GM12878 (cell line): ENCODE data around the gene TMEM168. TPM values are rescaled to one million over a fixed set of nuclear protein-coding genes. Genes with fewer than 3 reads are reported as not detected.

Experiments
- ATAC-seq: fragments of 200-7000 bp; cut with Tn5 transposase; 3 replicates; pipeline ENCODE4 v1.9.1; 2020; ENCODE audit warnings: mild to moderate bottlenecking, moderate library complexity
- BruUV-seq: library from RNA; stranded (reverse); fragments of 400-500 nt; replicated peaks from 2 replicates; lab custom pipeline; 2021; lab: Mats Ljungman, UMichigan
- CTCF ChIA-PET: fragments of 300-600 bp; sonication (Branson Sonifier 250); formaldehyde crosslinking; extraction: SDS; loops from one replicate; lab custom pipeline; 2021; ENCODE audit warnings: inconsistent platforms; lab: Yijun Ruan, JAX
- POLR2A ChIA-PET: fragments of 350-600 bp; formaldehyde crosslinking; extraction: SDS; loops from one replicate; lab custom pipeline; 2021; ENCODE audit warnings: inconsistent platforms; lab: Charles Lee
- RAD21 ChIA-PET: fragments of 300-600 bp; sonication (Branson Sonifier 250); formaldehyde crosslinking; loops from one replicate; lab custom pipeline; 2023; ENCODE audit warnings: antibody characterized with exemption; ENCODE audit not compliant: unreplicated experiment; lab: Charles Lee
- SMC1A ChIA-PET: fragments of 300-600 bp; sonication (Branson Sonifier 250); formaldehyde crosslinking; loops from one replicate; lab custom pipeline; 2023; ENCODE audit not compliant: unreplicated experiment, uncharacterized antibody; lab: Charles Lee
- DNase-seq: peaks from one replicate; pipeline ENCODE4 v3.0.0-alpha.2; 2011; ENCODE audit warnings: low read depth, low spot score
- FAIRE-seq: peaks from 3 replicates; lab custom pipeline; 2011; peaks lifted over from hg19 to GRCh38; lab: Jason Lieb, UNC
- H2AFZ ChIP-seq: 2 replicates; pipeline ENCODE4 v1.6.0; 2011; ENCODE audit warnings: low read depth, low read length, control low read depth; ENCODE audit not compliant: control insufficient read depth
- H3K27ac ChIP-seq: 2 replicates; pipeline ENCODE4 v1.5.1; 2011; ENCODE audit warnings: control low read depth; ENCODE audit not compliant: control insufficient read depth, insufficient read depth
- H3K27me3 ChIP-seq, 2 experiments: replicated peaks in 1 of 2; 2 replicates each; pipeline versions ENCODE4 v1.6.0 to v1.6.1; 2011; ENCODE audit warnings: low read length in 1 of 2; ENCODE audit not compliant: control insufficient read depth in 2 of 2, insufficient read depth in 2 of 2
- H3K36me3 ChIP-seq, 2 experiments: 2 replicates each; pipeline ENCODE4 v1.5.1; 2011; ENCODE audit warnings: low read length in 1 of 2; ENCODE audit not compliant: control insufficient read depth in 2 of 2, insufficient read depth in 2 of 2
- H3K4me1 ChIP-seq: 2 replicates; pipeline ENCODE4 v1.6.1; 2011; ENCODE audit warnings: mild to moderate bottlenecking, low read length, moderate library complexity, mixed read lengths; ENCODE audit not compliant: control insufficient read depth, insufficient read depth
- H3K4me2 ChIP-seq: 2 replicates; pipeline ENCODE4 v1.6.0; 2011; ENCODE audit warnings: control low read depth; ENCODE audit not compliant: control insufficient read depth, insufficient read depth
- H3K4me3 ChIP-seq: fragments of 200-600 bp; sonication (generic); 2 replicates; pipeline ENCODE4 v1.5.1; 2016
- H3K79me2 ChIP-seq: 2 replicates; pipeline ENCODE4 v1.6.0; 2011; ENCODE audit warnings: low read length; ENCODE audit not compliant: control insufficient read depth, insufficient read depth
- H3K9ac ChIP-seq: 2 replicates; pipeline ENCODE4 v1.8.0; 2011; ENCODE audit warnings: low read length, control low read depth, mixed read lengths; ENCODE audit not compliant: control insufficient read depth, insufficient read depth
- H3K9me3 ChIP-seq: replicated peaks from 3 replicates; pipeline ENCODE4 v1.5.1; 2011; ENCODE audit warnings: mild to moderate bottlenecking, low read length; ENCODE audit not compliant: control insufficient read depth, insufficient read depth
- H4K20me1 ChIP-seq: 2 replicates; pipeline ENCODE4 v1.6.0; 2011; ENCODE audit not compliant: control insufficient read depth, insufficient read depth
- CHD1 ChIP-seq: IDR thresholded peaks from 2 replicates; pipeline ENCODE4 v1.6.1; 2012; ENCODE audit warnings: low read depth, low read length, improper control_type of control experiment
- DPF2 ChIP-seq: fragments of 450-650 bp; IDR thresholded peaks from 2 replicates; pipeline ENCODE4 v1.6.1; 2017; ENCODE audit warnings: mild to moderate bottlenecking
- FOS ChIP-seq: IDR thresholded peaks from 3 replicates; pipeline ENCODE4 v1.6.1; 2011; ENCODE audit warnings: borderline replicate concordance; ENCODE audit not compliant: insufficient read length; ENCODE audit errors: extremely low read depth
- LARP7 ChIP-seq: fragments of 450-650 bp; IDR thresholded peaks from 2 replicates; pipeline ENCODE4 v1.6.1; 2017; ENCODE audit warnings: mild to moderate bottlenecking
- ZNF274 ChIP-seq: IDR thresholded peaks from one replicate; pipeline ENCODE4 v1.8.0; 2011; ENCODE audit not compliant: insufficient read length, insufficient read depth
- WGBS: methylation state at CpG from one replicate; pipeline ENCODE4 v1.1.6; 2016; ENCODE audit warnings: low lambda C conversion rate; ENCODE audit not compliant: insufficient replicate concordance, insufficient coverage; ENCODE audit errors: missing lambda C conversion rate; 5-methylcytosine and 5-hydroxymethylcytosine counted together
- in situ Hi-C: fragments of 300-500 bp; cut with MboI; formaldehyde crosslinking; loops from 9 replicates; pipeline ENCODE4 v1.14.3; 2018; ENCODE audit warnings: mixed read lengths
- intact Hi-C: fragments of 100-400 bp; cut with micrococcal nuclease; formaldehyde crosslinking; loops from one replicate; pipeline ENCODE4 v1.14.2; 2022; ENCODE audit not compliant: unreplicated experiment
- polyA plus RNA-seq, 11 experiments: library from polyadenylated mRNA; depleted of rRNA in 4 of 11; unstranded in 6 of 11; stranded (reverse) in 5 of 11; fragments of >200 nt; fragmentation: Nextera tagmentation in 4 of 11; fragmentation: Illumina TruSeq in 1 of 11; extraction: Ambion mirVana in 4 of 11; extraction: Trizol in 1 of 11; gene quantifications; 1 replicate in 1 of 11; 2 replicates in 10 of 11; pipeline versions ENCODE4 v1.2.1 to v1.2.3, GENCODE V29; 2011 to 2016; ENCODE audit warnings: inconsistent platforms in 2 of 11, missing spikeins in 2 of 11, low read depth in 1 of 11
- total RNA-seq, 4 experiments: library from RNA; depleted of rRNA in 3 of 4; stranded (reverse); fragments of >200 nt in 3 of 4; fragmentation: Illumina TruSeq in 1 of 4; extraction: Trizol in 1 of 4; gene quantifications; 2 replicates each; pipeline versions ENCODE4 v1.2.1 to v1.2.3, GENCODE V29; 2013 to 2021
- TF ChIP-seq, protein P1 (sequence below): fragments of 450-650 bp; IDR thresholded peaks from 2 replicates; pipeline ENCODE4 v1.6.1; 2014; ENCODE audit warnings: mild to moderate bottlenecking
- TF ChIP-seq, protein P2 (sequence below): fragments of 450-650 bp; IDR thresholded peaks from 2 replicates; pipeline ENCODE4 v1.6.1; 2017; ENCODE audit warnings: mild to moderate bottlenecking, moderate library complexity
- TF ChIP-seq, protein P3 (sequence below): IDR thresholded peaks from 2 replicates; pipeline ENCODE4 v1.6.1; 2012; ENCODE audit warnings: mild to moderate bottlenecking, low read depth, low read length
- TF ChIP-seq, protein P4 (sequence below): fragments of 450-650 bp; IDR thresholded peaks from 2 replicates; pipeline ENCODE4 v1.6.1; 2017; ENCODE audit warnings: mild to moderate bottlenecking, low read depth, inconsistent platforms; ENCODE audit not compliant: poor library complexity, severe bottlenecking
- TF ChIP-seq, protein P5 (sequence below): fragments of 150-350 bp; IDR thresholded peaks from 2 replicates; pipeline ENCODE4 v1.6.1; 2014; ENCODE audit warnings: mild to moderate bottlenecking, low read depth, low read length

Gene TMEM168
- total and polyA plus RNA-seq, 10 of the 15 experiments (the other 5 are each of a cell fraction or from before 2014, with no cell fraction given): 9.1 to 44.2 (median 19.8) TPM

DNA sequence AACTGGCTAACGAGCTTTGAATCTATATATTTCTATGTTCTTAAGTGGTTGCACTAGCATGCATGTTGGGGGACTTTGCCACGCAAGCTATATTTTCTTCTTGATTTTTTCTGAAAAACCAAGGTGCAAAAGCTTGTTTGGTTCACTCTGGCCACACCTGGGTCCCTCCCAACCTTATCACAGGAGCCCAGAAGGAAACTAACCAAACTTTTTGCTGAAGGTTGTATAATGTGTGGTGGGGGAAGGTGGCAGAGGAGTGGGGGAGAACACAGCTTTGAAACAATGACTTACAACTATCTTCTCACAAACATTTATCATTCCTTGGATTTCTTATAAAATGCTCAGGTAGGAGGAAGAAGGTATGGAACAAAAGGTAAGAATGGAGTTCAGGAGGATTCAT, 75.3 kb downstream of the TMEM168 start:
- Histone ChIP-seq H4K20me1 (no peaks in the 10 kb centered on the region), H3K27me3 (no peaks in the 10 kb centered on the region), H3K9ac (no peak overlapping the region), H2AFZ (no peak overlapping the region), H3K36me3 (no peaks in the 10 kb centered on the region), H3K9me3 (no peaks in the 10 kb centered on the region), H3K4me1 (no peaks in the 10 kb centered on the region), H3K79me2 (no peaks in the 10 kb centered on the region), H3K4me2 (no peak overlapping the region), H3K4me3 (no peak overlapping the region), H3K27ac (no peak overlapping the region)
- intact Hi-C loops: no loop called here
- 40% methylated on average over 2 of the region's 2 CpGs for WGBS
- ChIA-PET POLR2A (no interaction called here), SMC1A (no interaction called here), CTCF (interaction anchor here (1.9 kb wide), 1 partner anchor 142 kb away, joined by 4 read pairs; no protein-coding TSS in a partner anchor), RAD21 (no interaction called here)
- no TSS peak for BruUV-seq
- DNase-seq (no peak), FAIRE-seq (no peak), ATAC-seq (no peak)
- no peak for TF ChIP-seq LARP7
- TF ChIP-seq, protein P1, sequence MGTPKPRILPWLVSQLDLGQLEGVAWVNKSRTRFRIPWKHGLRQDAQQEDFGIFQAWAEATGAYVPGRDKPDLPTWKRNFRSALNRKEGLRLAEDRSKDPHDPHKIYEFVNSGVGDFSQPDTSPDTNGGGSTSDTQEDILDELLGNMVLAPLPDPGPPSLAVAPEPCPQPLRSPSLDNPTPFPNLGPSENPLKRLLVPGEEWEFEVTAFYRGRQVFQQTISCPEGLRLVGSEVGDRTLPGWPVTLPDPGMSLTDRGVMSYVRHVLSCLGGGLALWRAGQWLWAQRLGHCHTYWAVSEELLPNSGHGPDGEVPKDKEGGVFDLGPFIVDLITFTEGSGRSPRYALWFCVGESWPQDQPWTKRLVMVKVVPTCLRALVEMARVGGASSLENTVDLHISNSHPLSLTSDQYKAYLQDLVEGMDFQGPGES: no peak
- TF ChIP-seq, protein P2, sequence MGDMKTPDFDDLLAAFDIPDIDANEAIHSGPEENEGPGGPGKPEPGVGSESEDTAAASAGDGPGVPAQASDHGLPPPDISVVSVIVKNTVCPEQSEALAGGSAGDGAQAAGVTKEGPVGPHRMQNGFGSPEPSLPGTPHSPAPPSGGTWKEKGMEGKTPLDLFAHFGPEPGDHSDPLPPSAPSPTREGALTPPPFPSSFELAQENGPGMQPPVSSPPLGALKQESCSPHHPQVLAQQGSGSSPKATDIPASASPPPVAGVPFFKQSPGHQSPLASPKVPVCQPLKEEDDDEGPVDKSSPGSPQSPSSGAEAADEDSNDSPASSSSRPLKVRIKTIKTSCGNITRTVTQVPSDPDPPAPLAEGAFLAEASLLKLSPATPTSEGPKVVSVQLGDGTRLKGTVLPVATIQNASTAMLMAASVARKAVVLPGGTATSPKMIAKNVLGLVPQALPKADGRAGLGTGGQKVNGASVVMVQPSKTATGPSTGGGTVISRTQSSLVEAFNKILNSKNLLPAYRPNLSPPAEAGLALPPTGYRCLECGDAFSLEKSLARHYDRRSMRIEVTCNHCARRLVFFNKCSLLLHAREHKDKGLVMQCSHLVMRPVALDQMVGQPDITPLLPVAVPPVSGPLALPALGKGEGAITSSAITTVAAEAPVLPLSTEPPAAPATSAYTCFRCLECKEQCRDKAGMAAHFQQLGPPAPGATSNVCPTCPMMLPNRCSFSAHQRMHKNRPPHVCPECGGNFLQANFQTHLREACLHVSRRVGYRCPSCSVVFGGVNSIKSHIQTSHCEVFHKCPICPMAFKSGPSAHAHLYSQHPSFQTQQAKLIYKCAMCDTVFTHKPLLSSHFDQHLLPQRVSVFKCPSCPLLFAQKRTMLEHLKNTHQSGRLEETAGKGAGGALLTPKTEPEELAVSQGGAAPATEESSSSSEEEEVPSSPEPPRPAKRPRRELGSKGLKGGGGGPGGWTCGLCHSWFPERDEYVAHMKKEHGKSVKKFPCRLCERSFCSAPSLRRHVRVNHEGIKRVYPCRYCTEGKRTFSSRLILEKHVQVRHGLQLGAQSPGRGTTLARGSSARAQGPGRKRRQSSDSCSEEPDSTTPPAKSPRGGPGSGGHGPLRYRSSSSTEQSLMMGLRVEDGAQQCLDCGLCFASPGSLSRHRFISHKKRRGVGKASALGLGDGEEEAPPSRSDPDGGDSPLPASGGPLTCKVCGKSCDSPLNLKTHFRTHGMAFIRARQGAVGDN: no peak
- no peak for TF ChIP-seq ZNF274
- TF ChIP-seq, protein P3, sequence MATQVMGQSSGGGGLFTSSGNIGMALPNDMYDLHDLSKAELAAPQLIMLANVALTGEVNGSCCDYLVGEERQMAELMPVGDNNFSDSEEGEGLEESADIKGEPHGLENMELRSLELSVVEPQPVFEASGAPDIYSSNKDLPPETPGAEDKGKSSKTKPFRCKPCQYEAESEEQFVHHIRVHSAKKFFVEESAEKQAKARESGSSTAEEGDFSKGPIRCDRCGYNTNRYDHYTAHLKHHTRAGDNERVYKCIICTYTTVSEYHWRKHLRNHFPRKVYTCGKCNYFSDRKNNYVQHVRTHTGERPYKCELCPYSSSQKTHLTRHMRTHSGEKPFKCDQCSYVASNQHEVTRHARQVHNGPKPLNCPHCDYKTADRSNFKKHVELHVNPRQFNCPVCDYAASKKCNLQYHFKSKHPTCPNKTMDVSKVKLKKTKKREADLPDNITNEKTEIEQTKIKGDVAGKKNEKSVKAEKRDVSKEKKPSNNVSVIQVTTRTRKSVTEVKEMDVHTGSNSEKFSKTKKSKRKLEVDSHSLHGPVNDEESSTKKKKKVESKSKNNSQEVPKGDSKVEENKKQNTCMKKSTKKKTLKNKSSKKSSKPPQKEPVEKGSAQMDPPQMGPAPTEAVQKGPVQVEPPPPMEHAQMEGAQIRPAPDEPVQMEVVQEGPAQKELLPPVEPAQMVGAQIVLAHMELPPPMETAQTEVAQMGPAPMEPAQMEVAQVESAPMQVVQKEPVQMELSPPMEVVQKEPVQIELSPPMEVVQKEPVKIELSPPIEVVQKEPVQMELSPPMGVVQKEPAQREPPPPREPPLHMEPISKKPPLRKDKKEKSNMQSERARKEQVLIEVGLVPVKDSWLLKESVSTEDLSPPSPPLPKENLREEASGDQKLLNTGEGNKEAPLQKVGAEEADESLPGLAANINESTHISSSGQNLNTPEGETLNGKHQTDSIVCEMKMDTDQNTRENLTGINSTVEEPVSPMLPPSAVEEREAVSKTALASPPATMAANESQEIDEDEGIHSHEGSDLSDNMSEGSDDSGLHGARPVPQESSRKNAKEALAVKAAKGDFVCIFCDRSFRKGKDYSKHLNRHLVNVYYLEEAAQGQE: no peak
- no peak for TF ChIP-seq FOS
- TF ChIP-seq, protein P4, sequence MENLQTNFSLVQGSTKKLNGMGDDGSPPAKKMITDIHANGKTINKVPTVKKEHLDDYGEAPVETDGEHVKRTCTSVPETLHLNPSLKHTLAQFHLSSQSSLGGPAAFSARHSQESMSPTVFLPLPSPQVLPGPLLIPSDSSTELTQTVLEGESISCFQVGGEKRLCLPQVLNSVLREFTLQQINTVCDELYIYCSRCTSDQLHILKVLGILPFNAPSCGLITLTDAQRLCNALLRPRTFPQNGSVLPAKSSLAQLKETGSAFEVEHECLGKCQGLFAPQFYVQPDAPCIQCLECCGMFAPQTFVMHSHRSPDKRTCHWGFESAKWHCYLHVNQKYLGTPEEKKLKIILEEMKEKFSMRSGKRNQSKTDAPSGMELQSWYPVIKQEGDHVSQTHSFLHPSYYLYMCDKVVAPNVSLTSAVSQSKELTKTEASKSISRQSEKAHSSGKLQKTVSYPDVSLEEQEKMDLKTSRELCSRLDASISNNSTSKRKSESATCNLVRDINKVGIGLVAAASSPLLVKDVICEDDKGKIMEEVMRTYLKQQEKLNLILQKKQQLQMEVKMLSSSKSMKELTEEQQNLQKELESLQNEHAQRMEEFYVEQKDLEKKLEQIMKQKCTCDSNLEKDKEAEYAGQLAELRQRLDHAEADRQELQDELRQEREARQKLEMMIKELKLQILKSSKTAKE: no peak
- TF ChIP-seq CHD1: no peak
- TF ChIP-seq, protein P5, sequence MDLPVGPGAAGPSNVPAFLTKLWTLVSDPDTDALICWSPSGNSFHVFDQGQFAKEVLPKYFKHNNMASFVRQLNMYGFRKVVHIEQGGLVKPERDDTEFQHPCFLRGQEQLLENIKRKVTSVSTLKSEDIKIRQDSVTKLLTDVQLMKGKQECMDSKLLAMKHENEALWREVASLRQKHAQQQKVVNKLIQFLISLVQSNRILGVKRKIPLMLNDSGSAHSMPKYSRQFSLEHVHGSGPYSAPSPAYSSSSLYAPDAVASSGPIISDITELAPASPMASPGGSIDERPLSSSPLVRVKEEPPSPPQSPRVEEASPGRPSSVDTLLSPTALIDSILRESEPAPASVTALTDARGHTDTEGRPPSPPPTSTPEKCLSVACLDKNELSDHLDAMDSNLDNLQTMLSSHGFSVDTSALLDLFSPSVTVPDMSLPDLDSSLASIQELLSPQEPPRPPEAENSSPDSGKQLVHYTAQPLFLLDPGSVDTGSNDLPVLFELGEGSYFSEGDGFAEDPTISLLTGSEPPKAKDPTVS: no peak
- no peak for TF ChIP-seq DPF2
- in situ Hi-C loops: no loop called here
